HCT116 (cell line): ENCODE measurements around the gene SPI1. TPM values are rescaled to one million over a fixed set of nuclear protein-coding genes. Genes with fewer than 3 reads are reported as not detected.

ENCODE experiments used
- ATAC-seq: fragments of 200-7000 bp; cut with Tn5 transposase; 2 replicates; pipeline ENCODE4 v1.9.1; 2020; ENCODE audit warnings: mild to moderate bottlenecking, moderate library complexity
- BruUV-seq: library from RNA; stranded (reverse); fragments of 400-500 nt; replicated peaks from 2 replicates; lab custom pipeline; 2021; lab: Mats Ljungman, UMichigan
- CTCF ChIA-PET: fragments of 300-600 bp; sonication (Branson Sonifier 250); formaldehyde crosslinking; loops from one replicate; lab custom pipeline; 2021; ENCODE audit warnings: antibody characterized with exemption; lab: Charles Lee
- POLR2A ChIA-PET: fragments of 300-600, 350-600 bp; sonication (Branson Sonifier 250); formaldehyde crosslinking; loops from one replicate; lab custom pipeline; 2021; ENCODE audit warnings: antibody characterized with exemption; lab: Charles Lee
- RAD21 ChIA-PET, 2 experiments: fragments of 300-600 bp; sonication (Branson Sonifier 250); formaldehyde crosslinking; loops; one replicate each; lab custom pipeline; 2023; ENCODE audit warnings: low total read pairs in 2 of 2; ENCODE audit not compliant: uncharacterized antibody in 2 of 2, unreplicated experiment in 2 of 2, low non-redundant PET in 1 of 2; lab: Charles Lee
- DNase-seq: peaks from one replicate; pipeline ENCODE4 v3.0.0-alpha.2; 2010; ENCODE audit warnings: low read depth, low spot score
- H2AFZ ChIP-seq: fragments of 200-600 bp; shearing (Covaris generic), sonication (generic); 2 replicates; pipeline ENCODE4 v1.6.1; 2017; ENCODE audit warnings: low read depth, mixed run types, mixed read lengths, antibody characterized with exemption, low read length; ENCODE audit not compliant: poor library complexity, severe bottlenecking
- H3K27ac ChIP-seq: 2 replicates; pipeline ENCODE4 v1.5.1; 2012; ENCODE audit warnings: low read depth, low read length
- H3K27me3 ChIP-seq: fragments of 200-600 bp; sonication (generic); 2 replicates; pipeline ENCODE4 v1.6.1; 2016; ENCODE audit warnings: mixed run types, low read length, mixed read lengths; ENCODE audit not compliant: insufficient read depth
- H3K36me3 ChIP-seq, 2 experiments: fragments of 200-500 bp in 1 of 2; fragments of 200-600 bp in 1 of 2; sonication (Bioruptor generic) in 1 of 2; sonication (generic) in 1 of 2; 2 replicates each; pipeline versions ENCODE4 v1.5.1 to v1.6.1; 2014 to 2016; ENCODE audit warnings: low read length in 2 of 2, inconsistent platforms in 1 of 2, mixed read lengths in 1 of 2, mixed run types in 1 of 2; ENCODE audit not compliant: insufficient read depth in 2 of 2, control insufficient read depth in 1 of 2
- H3K4me1 ChIP-seq, 2 experiments: fragments of 200-600 bp in 1 of 2; sonication (generic) in 1 of 2; 2 replicates each; pipeline versions ENCODE4 v1.5.1 to v1.6.1; 2012 to 2017; ENCODE audit warnings: low read length in 2 of 2, inconsistent platforms in 1 of 2, mild to moderate bottlenecking in 1 of 2, mixed read lengths in 1 of 2, mixed run types in 1 of 2, moderate library complexity in 1 of 2; ENCODE audit not compliant: insufficient read depth in 2 of 2, control insufficient read depth in 1 of 2
- H3K4me2 ChIP-seq: fragments of 200-600 bp; sonication (generic); 2 replicates; pipeline ENCODE4 v1.6.1; 2017; ENCODE audit warnings: mixed run types, low read length, mixed read lengths
- H3K4me3 ChIP-seq, 2 experiments: fragments of 200-600 bp in 1 of 2; sonication (generic) in 1 of 2; replicated peaks in 1 of 2; 2 replicates each; pipeline ENCODE4 v1.5.1; 2011 to 2016; ENCODE audit warnings: low read length in 2 of 2, control low read depth in 1 of 2, low read depth in 1 of 2, mild to moderate bottlenecking in 1 of 2, mixed read lengths in 1 of 2, mixed run types in 1 of 2
- H3K79me2 ChIP-seq: fragments of 200-600 bp; sonication (generic); 2 replicates; pipeline ENCODE4 v1.6.1; 2017; ENCODE audit warnings: mild to moderate bottlenecking, mixed run types, low read length, moderate library complexity, mixed read lengths; ENCODE audit not compliant: insufficient read depth
- H3K9ac ChIP-seq: fragments of 200-600 bp; sonication (generic); 2 replicates; pipeline ENCODE4 v1.6.1; 2016; ENCODE audit warnings: low read length, mixed read lengths
- H3K9me2 ChIP-seq: fragments of 200-600 bp; sonication (generic), shearing (Covaris generic); 2 replicates; pipeline ENCODE4 v1.6.1; 2017; ENCODE audit warnings: mixed run types, mild to moderate bottlenecking, moderate library complexity; ENCODE audit not compliant: insufficient read depth
- H3K9me3 ChIP-seq, 2 experiments: fragments of 200-500 bp in 1 of 2; fragments of 200-600 bp in 1 of 2; sonication (Bioruptor generic) in 1 of 2; sonication (generic) in 1 of 2; 2 replicates each; pipeline ENCODE4 v1.6.1; 2014 to 2017; ENCODE audit warnings: low read length in 2 of 2, mixed read lengths in 2 of 2, inconsistent platforms in 1 of 2, low read depth in 1 of 2, mild to moderate bottlenecking in 1 of 2, mixed run types in 1 of 2, moderate library complexity in 1 of 2; ENCODE audit not compliant: control insufficient read depth in 1 of 2, insufficient read depth in 1 of 2
- H4K20me1 ChIP-seq: fragments of 200-600 bp; sonication (generic), shearing (Covaris generic); 2 replicates; pipeline ENCODE4 v1.6.1; 2017; ENCODE audit warnings: mixed run types, mild to moderate bottlenecking, moderate library complexity; ENCODE audit not compliant: insufficient read depth
- ATF3 ChIP-seq: IDR thresholded peaks from 2 replicates; pipeline ENCODE4 v1.6.1; 2012
- CBX3 ChIP-seq: IDR thresholded peaks from 2 replicates; pipeline ENCODE4 v1.6.1; 2012; ENCODE audit warnings: low read depth
- CEBPB ChIP-seq: IDR thresholded peaks from 2 replicates; pipeline ENCODE4 v1.6.1; 2012; ENCODE audit warnings: low read depth
- EGR1 ChIP-seq: IDR thresholded peaks from 2 replicates; pipeline ENCODE4 v1.6.1; 2012; ENCODE audit warnings: low read depth
- ELF1 ChIP-seq: IDR thresholded peaks from 2 replicates; pipeline ENCODE4 v1.6.1; 2012; ENCODE audit warnings: low read depth, borderline replicate concordance
- EZH2phosphoT487 ChIP-seq: fragments of 200-600 bp; IDR thresholded peaks from 2 replicates; pipeline ENCODE4 v1.6.1; 2018; ENCODE audit warnings: antibody characterized with exemption, borderline replicate concordance
- FOSL1 ChIP-seq: IDR thresholded peaks from 2 replicates; pipeline ENCODE4 v1.6.1; 2012; ENCODE audit warnings: low read depth
- JUND ChIP-seq: IDR thresholded peaks from 2 replicates; pipeline ENCODE4 v1.6.1; 2012
- MAX ChIP-seq: IDR thresholded peaks from 2 replicates; pipeline ENCODE4 v1.6.1; 2012
- POLR2A ChIP-seq: IDR thresholded peaks from 2 replicates; pipeline ENCODE4 v1.7.0; 2011; ENCODE audit warnings: borderline replicate concordance; ENCODE audit not compliant: insufficient read depth, insufficient read length; ENCODE audit errors: extremely low read depth
- POLR2AphosphoS5 ChIP-seq: IDR thresholded peaks from 2 replicates; pipeline ENCODE4 v1.6.1; 2011; ENCODE audit warnings: mild to moderate bottlenecking, low read depth, low read length, moderate library complexity
- SIN3A ChIP-seq: IDR thresholded peaks from 2 replicates; pipeline ENCODE4 v1.6.1; 2012; ENCODE audit warnings: low read depth
- SRF ChIP-seq: IDR thresholded peaks from 2 replicates; pipeline ENCODE4 v1.6.1; 2012; ENCODE audit warnings: low read depth
- TCF7L2 ChIP-seq: IDR thresholded peaks from 2 replicates; pipeline ENCODE4 v1.7.0; 2011; ENCODE audit warnings: borderline replicate concordance, inconsistent platforms; ENCODE audit not compliant: insufficient read depth, insufficient read length; ENCODE audit errors: extremely low read depth
- YY1 ChIP-seq: IDR thresholded peaks from 2 replicates; pipeline ENCODE4 v1.6.1; 2011; ENCODE audit warnings: low read length, low read depth, moderate library complexity, mild to moderate bottlenecking; ENCODE audit not compliant: insufficient replicate concordance; ENCODE audit errors: extremely low read depth
- ZBTB33 ChIP-seq: IDR thresholded peaks from 2 replicates; pipeline ENCODE4 v1.6.1; 2011; ENCODE audit warnings: mild to moderate bottlenecking, low read length, moderate library complexity; ENCODE audit not compliant: insufficient replicate concordance; ENCODE audit errors: extremely low read depth
- intact Hi-C: fragments of 100-400 bp; cut with micrococcal nuclease; formaldehyde crosslinking; loops from 2 replicates; pipeline ENCODE4 v1.10.0; 2022
- total RNA-seq: library from RNA; stranded (reverse); gene quantifications from one replicate; pipeline ENCODE4 v1.2.1, GENCODE V29; 2021; ENCODE audit not compliant: unreplicated experiment

SPI1 gene
- total RNA-seq, 1 experiment from 2014 or later = 0.32 TPM

- TF ChIP-seq ZBTB33 = no peak
- TF ChIP-seq YY1 = no peak
- TF ChIP-seq SIN3A = no peak
- no peak for TF ChIP-seq SRF
- TF ChIP-seq EGR1 = no peak
- no peak for TF ChIP-seq CEBPB
These were observed 50.4 kb downstream of the SPI1 start (continued) for GRCh38 chr11:47327949-47328348.

GRCh38 chr11:47327025-47327424 lies 51.3 kb downstream of the SPI1 start:
- no peaks in the 10 kb centered on the region for H3K4me1 ChIP-seq
- no TSS peak for BruUV-seq
- CTCF ChIA-PET = interaction anchor here (1.0 kb wide), 1 partner anchor 28 kb away, joined by 3 read pairs; no protein-coding TSS in a partner anchor

More at GRCh38 chr11:47327025-47327424, 51.3 kb downstream of the SPI1 start:
- TF ChIP-seq YY1 = no peak
- TF ChIP-seq CEBPB = no peak
- TF ChIP-seq JUND = no peak
- no peak for TF ChIP-seq POLR2A
- TF ChIP-seq POLR2AphosphoS5 = no peak
- TF ChIP-seq ELF1 = no peak
- no peak for TF ChIP-seq MAX
- TF ChIP-seq FOSL1 = no peak
- TF ChIP-seq ATF3 = no peak
- TF ChIP-seq CBX3 = no peak
- TF ChIP-seq ZBTB33 = no peak
- no peak for TF ChIP-seq TCF7L2
- no peak for TF ChIP-seq EZH2phosphoT487
- Histone ChIP-seq H3K27me3 (no peaks in the 10 kb centered on the region), H3K9ac (no peak overlapping the region), H3K4me2 (no peak overlapping the region), H3K4me3 (no peak overlapping the region), H3K9me3 (no peaks in the 10 kb centered on the region), H3K79me2 (no peaks in the 10 kb centered on the region), H3K9me2 (no peaks in the 10 kb centered on the region), H2AFZ (no peak overlapping the region), H4K20me1 (no peaks in the 10 kb centered on the region), H3K36me3 (peaks cover 7 to 12% of the 10 kb centered on the region in 2 experiments; a peak in 3 of 4 replicates), H3K27ac (no peak overlapping the region)
- RAD21 ChIA-PET = no interaction called here
- ATAC-seq (no peak), DNase-seq (no peak)
- intact Hi-C loops = no loop called here
- POLR2A ChIA-PET = no interaction called here
